ENCODE results near the gene NTN3. TPM values are rescaled to one million over a fixed set of nuclear protein-coding genes. Genes with fewer than 3 reads are reported as not detected.

NTN3 gene
- total and polyA plus RNA-seq, 2 donors from 2014 or later = 0.28 TPM; not detected in 1

- DNase-seq (peak in 1 of 5 donors; percentile 71), FAIRE-seq (no peak)
- no peak overlapping the region for H3K27ac ChIP-seq (ENCODE audit: low read depth in 2 of 2, low read length in 2 of 2)
- no peak overlapping the region for H3K4me3 ChIP-seq (ENCODE audit: low read length in 3 of 3)
- no peaks in the 10 kb centered on the region for H3K36me3 ChIP-seq (ENCODE audit: control insufficient read depth in 2 of 3, insufficient read depth in 3 of 3, low read length in 3 of 3)
- no peaks in the 10 kb centered on the region for H3K9me3 ChIP-seq (ENCODE audit: control insufficient read depth in 2 of 3, insufficient read depth in 1 of 3, low read length in 3 of 3)
- no peak overlapping the region for H3K9ac ChIP-seq (ENCODE audit: low read length in 3 of 3)
- intact Hi-C loops (cut with DNase I) = no loop called here
- H3K4me1 ChIP-seq (ENCODE audit: control insufficient read depth in 2 of 3, insufficient read depth in 2 of 3, low read depth in 1 of 3, low read length in 3 of 3) = peaks cover 0 to 20% (median 17%) of the 10 kb centered on the region in 3 donors
- no peak for TF ChIP-seq CTCF (IDR thresholded peaks at IDR 0.05; ENCODE audit: borderline replicate concordance, extremely low read depth, insufficient read depth)
- no peaks in the 10 kb centered on the region for H3K27me3 ChIP-seq (ENCODE audit: control insufficient read depth, insufficient read depth, low read length)
These were observed 37.8 kb downstream of the NTN3 start for GRCh38 chr16:2508722-2509400.

GRCh38 chr16:2511128-2511800 lies 40.2 kb downstream of the NTN3 start:
- FAIRE-seq (no peak), DNase-seq (peak; percentile 51 to 91 (median 59))
- intact Hi-C loops (cut with DNase I) = no loop called here
- peaks cover 0 to 3% (median 0%) of the 10 kb centered on the region in 3 donors for H3K36me3 ChIP-seq (ENCODE audit: control insufficient read depth in 2 of 3, insufficient read depth in 3 of 3, low read length in 3 of 3)
- H3K27me3 ChIP-seq (ENCODE audit: control insufficient read depth, insufficient read depth, low read length) = no peaks in the 10 kb centered on the region
- no peaks in the 10 kb centered on the region for H3K9me3 ChIP-seq (ENCODE audit: control insufficient read depth in 2 of 3, insufficient read depth in 1 of 3, low read length in 3 of 3)
- no peak for TF ChIP-seq CTCF (IDR thresholded peaks at IDR 0.05; ENCODE audit: borderline replicate concordance, extremely low read depth, insufficient read depth)
- peak overlapping the region; percentile 80 to 81 for H3K27ac ChIP-seq (ENCODE audit: low read depth in 2 of 2, low read length in 2 of 2)
- H3K9ac ChIP-seq (ENCODE audit: low read length in 3 of 3) = peak overlapping the region in 2 of 3 donors; percentile 12 to 55
- H3K4me3 ChIP-seq (ENCODE audit: low read length in 3 of 3) = no peak overlapping the region
- peaks cover 0 to 32% (median 20%) of the 10 kb centered on the region in 3 donors for H3K4me1 ChIP-seq (ENCODE audit: control insufficient read depth in 2 of 3, insufficient read depth in 2 of 3, low read depth in 1 of 3, low read length in 3 of 3)

- H3K27ac ChIP-seq (ENCODE audit: low read depth in 2 of 2, low read length in 2 of 2) = peak overlapping the region; percentile 80 to 81
These were observed 41.1 kb downstream of the NTN3 start for GRCh38 chr16:2511996-2512734.

More at GRCh38 chr16:2511996-2512734, 41.1 kb downstream of the NTN3 start:
- no peak for TF ChIP-seq CTCF (IDR thresholded peaks at IDR 0.05; ENCODE audit: borderline replicate concordance, extremely low read depth, insufficient read depth)
- Histone ChIP-seq H3K4me3 (ENCODE audit: low read length in 3 of 3) (no peak overlapping the region), H3K9me3 (ENCODE audit: control insufficient read depth in 2 of 3, insufficient read depth in 1 of 3, low read length in 3 of 3) (no peaks in the 10 kb centered on the region), H3K9ac (ENCODE audit: low read length in 3 of 3) (peak overlapping the region in 1 of 3 donors; percentile 46), H3K27me3 (ENCODE audit: control insufficient read depth, insufficient read depth, low read length) (no peaks in the 10 kb centered on the region), H3K36me3 (ENCODE audit: control insufficient read depth in 2 of 3, insufficient read depth in 3 of 3, low read length in 3 of 3) (peaks cover 0 to 5% (median 0%) of the 10 kb centered on the region in 3 donors), H3K4me1 (ENCODE audit: control insufficient read depth in 2 of 3, insufficient read depth in 2 of 3, low read depth in 1 of 3, low read length in 3 of 3) (peaks cover 0 to 41% (median 20%) of the 10 kb centered on the region in 3 donors)
- FAIRE-seq (no peak), DNase-seq (peak in 3 of 5 donors; percentile 29 to 64 (median 57))
- intact Hi-C loops (cut with DNase I) = no loop called here

Measured in kidney (tissue), 14 donors.